ENCODE data around the gene DCBLD2.

DCBLD2 gene, protein sequence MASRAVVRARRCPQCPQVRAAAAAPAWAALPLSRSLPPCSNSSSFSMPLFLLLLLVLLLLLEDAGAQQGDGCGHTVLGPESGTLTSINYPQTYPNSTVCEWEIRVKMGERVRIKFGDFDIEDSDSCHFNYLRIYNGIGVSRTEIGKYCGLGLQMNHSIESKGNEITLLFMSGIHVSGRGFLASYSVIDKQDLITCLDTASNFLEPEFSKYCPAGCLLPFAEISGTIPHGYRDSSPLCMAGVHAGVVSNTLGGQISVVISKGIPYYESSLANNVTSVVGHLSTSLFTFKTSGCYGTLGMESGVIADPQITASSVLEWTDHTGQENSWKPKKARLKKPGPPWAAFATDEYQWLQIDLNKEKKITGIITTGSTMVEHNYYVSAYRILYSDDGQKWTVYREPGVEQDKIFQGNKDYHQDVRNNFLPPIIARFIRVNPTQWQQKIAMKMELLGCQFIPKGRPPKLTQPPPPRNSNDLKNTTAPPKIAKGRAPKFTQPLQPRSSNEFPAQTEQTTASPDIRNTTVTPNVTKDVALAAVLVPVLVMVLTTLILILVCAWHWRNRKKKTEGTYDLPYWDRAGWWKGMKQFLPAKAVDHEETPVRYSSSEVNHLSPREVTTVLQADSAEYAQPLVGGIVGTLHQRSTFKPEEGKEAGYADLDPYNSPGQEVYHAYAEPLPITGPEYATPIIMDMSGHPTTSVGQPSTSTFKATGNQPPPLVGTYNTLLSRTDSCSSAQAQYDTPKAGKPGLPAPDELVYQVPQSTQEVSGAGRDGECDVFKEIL

DNA sequence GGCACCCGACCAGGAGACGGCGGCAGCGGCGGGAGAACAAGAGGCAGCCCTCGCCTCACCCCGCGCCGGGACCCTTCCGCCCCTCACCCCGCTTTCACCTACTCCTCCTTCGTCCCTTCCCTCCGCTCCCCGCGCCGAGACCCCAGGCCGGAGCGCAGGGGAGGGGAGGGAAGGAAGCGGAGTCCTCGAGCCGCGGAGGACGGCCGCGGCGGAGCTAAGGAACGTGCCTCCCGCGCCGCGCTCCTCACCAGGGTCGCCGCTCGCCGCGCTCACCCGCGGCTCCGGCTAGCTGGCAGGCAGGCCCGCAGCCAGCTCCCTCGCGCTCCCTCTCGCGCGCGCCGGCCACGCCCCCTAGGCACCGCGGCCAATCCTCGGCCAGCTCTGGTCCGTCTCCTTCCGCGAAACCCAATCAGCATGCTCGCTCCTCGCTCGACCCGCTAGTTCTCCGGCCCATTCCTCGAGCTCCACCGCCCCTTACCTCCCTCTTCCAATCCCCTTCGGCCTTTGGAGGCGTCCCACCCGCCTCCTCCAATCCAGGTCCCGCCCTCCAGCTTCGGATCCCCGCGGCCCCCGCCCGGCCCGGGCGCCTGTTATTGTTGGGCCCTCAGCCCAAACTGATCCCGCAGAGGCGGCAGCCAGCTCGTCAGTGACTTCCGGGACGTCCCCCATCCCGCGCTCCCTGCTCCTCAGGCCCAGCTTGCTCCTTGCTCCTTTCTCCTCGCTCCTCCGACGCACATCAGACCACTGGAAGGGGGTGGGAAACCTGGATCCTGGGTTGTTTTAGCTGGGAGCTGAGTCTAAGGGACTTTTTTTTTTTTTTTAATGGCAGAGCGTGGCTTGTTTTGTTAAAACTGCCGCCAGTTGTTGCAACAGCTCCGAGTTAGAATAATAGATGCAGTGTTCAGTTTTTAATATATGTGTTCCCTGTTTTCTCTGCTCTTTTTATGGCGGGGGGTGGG lies at the start of gene DCBLD2:
DCBLD2 (minus strand) TSS at position 304 of the 959 bp plus-strand sequence. CDS start 369 bp downstream, outside the sequence.
- peak; percentile 77 to 87 for DNase-seq (ENCODE audit: low read depth in 1 of 2, low spot score in 1 of 2)

DNA sequence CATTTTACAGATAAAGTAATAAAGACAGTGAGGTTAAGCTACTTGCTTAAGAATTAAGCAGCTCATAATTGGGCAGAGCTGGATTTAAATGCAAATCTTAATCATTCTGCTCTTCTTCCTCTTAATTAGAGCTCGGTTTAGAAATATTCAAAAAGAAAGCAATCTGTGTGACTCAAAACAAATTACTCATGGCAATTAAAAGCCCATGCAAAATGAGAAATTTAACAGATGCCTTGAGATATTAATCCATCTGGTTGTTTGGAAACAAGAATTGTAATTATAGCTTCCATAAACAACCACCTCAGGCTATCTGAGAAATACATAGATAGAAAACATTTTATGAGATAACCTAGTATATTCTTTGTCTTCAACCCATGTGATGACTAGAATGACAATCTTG lies 44.2 kb upstream of the DCBLD2 start:
- DNase-seq (ENCODE audit: low read depth in 1 of 2, low spot score in 1 of 2) = no peak

DNA sequence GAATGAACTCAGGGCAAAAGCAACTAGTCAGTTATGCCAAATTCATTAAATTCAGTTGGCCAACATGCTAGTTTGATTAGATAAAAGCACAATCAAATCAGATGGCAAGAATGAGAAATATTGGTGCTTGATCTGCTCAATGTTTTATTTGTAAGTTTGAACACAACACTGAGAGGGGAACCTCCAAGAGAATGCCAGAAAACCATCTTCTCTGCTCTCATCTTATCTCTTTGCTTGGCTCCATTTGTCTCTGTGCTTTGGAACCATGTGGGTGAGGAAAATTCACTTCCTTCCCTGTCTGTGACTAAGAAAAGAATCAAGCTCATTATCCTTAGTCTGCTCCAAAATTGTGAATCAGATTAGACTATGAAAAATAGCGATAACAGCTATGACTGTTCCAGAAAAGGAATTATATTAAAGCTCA lies 43.6 kb upstream of the DCBLD2 start:
- no peak for DNase-seq (ENCODE audit: low read depth in 1 of 2, low spot score in 1 of 2)

DNA sequence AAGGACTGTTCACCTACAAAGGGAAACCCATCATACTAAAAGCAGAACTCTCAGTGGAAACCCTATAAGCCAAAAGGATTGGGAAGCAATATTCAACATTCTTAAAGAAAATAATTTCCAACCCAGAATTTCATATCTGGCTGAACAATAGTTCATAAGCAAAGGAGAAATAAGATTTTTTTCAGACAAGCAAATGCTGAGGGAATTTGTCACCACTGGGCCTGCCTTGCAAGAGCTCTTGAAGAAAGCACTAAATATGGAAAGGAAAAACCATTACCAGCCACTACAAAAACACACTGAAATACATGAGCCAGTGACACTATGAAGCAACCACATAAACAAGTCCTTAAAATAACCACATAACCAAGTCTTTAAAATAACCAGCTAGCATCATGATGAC lies 28.9 kb upstream of the DCBLD2 start:
- DNase-seq (ENCODE audit: low read depth in 1 of 2, low spot score in 1 of 2) = no peak

DNA sequence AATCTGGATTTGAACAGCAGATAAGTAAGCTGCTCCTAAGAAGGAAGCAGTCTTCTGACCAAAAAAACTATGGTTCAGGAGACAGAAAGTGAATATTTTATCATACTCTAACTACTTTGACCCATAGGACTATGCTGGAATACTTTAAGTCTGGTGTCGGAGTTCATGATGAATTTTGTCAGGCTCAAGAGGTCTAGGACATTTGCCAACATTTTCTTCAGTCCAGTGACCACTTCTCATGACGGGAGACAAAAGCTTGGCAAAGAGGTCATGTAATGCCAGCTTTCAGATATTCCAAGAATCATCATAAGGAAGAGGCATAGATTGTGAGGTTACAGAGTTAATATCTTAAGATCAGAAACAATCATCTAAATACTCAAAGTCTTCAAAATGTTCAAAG lies 20.5 kb upstream of the DCBLD2 start:
- DNase-seq (ENCODE audit: low read depth in 1 of 2, low spot score in 1 of 2) = no peak

DNA sequence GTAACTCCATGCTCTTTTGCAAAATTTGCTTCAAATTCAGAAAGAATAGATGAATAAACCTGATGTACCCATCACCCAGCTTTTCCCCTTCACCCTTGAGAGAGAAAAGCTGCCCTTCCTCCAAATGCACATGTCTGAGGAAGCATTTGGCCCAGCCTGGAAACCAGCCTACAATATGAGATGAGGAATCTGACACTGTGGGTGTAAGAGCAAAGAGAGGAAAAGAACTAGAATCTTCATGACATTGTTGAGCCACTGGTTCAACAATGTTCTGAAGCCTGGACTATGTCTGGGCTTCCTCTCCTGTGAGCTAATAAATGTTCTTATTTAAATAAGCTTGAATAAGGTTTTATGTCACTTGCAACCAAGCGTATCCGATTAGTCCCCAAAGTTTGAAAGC lies 18.7 kb upstream of the DCBLD2 start:
- no peak for DNase-seq (ENCODE audit: low read depth in 1 of 2, low spot score in 1 of 2)

DNA sequence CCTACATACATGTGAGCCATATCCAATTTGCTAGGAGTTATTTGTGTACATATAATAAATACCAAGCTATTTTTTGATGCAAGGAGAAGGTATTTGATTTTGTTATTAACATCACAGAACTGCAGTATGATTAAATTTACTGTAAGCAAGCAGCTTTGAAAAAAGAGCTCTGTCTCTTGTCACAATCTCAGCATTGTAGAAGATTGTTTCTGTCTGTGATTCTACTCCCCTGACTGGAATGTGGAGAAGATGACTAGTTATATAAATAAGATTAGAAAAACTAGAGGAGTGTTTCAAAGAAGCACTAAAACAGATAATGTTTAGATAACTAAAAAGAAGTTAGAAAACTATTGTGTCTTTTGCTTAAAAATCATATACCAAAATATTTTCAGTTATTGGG lies 17.1 kb upstream of the DCBLD2 start:
- DNase-seq (ENCODE audit: low read depth in 1 of 2, low spot score in 1 of 2) = no peak

DNA sequence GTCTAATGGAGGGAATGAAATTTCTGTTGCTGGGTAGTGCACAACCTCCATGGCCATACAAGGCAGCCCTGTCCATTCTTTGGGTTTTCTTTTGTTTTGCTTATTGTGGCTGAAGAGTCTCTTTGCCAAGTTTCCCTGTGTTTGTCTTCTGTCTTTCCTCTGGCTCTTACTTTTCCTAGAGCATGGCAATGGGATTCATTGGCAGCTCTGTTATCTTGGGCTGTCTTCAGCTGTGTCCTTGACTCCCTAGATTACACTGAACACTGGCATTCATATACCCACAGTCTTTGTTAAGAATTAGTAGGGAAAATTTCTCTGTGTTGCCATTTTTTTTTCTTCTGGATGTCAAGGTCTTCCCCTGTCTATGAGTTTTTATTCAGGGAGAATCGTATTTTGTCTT lies 16.1 kb upstream of the DCBLD2 start:
- DNase-seq (ENCODE audit: low read depth in 1 of 2, low spot score in 1 of 2) = no peak

DNA sequence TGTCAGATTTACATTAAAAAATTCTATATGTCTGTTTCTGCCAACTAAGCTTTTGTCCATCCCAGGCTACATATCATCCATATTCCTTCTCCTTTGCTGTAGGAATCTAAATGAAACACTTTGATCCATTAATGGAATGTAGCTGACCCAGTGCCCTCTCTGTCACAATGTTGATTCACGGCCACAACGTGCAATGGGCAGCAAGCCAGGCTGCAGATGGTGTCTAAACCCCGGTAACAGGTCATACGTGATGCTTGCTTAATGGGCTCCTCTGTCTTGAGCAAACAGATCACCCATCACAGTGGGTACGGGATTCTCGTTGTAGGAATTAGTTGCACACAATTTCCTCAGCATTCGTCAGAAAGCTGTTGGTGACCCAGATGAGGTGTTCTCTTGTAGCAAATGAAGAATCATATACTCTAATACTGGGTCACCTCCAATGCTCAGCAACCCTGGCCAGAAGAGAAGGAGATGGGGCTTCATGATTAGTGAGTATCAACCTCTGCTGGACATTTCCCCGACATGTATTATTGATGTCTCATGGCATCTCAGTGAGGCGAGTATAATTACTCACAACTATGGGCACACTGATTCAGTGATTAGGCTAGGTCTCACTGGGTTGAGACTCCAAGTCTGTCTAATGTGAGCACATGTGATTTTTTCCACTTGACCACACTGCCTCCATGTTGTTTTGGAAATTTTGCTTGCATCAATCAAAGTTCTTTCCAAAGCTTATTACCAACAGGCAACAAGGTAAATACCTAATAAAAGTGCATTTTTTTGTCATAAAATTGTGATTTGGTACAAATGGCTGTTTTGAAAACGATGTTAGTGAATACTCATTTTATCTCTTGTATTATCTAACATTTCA lies 12.9 kb upstream of the DCBLD2 start:
- no peak for DNase-seq (ENCODE audit: low read depth in 1 of 2, low spot score in 1 of 2)

DNA sequence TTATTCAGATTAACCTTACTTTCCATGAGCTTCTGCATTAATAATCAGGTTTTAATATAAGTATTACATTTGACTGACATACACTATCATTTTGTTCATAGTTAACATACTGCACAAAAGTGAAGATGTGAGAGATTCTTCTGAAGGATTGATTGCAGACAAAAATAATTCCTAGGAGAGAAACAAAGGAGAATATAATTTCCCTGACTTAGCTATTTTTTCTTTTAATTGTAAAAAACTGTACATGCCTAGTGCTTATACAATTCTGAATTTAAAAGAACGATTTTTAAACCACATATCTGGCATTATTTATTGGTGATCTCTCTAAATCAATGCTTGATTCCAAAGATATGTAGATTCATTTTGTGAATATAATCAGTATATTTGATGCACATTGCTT lies 11.0 kb upstream of the DCBLD2 start:
- no peak for DNase-seq (ENCODE audit: low read depth in 1 of 2, low spot score in 1 of 2)

DNA sequence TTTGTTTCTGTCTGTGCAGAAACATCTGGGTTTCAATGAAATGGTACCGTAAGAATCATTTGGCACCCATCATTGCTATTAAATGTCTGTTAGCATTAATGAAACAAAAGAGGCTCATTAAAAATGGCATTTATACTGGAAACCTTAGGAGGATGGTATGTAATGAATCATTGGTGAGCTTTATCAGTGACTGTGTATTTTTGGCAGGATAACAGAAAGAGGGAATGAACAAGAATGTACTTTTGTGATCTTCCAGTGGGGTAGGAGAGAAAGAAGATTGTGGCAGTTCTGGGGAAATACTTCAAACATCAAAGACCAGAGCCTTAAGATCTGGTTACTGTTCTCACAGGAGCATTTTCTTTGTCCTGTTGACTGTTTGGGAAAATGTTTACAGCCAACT lies 4.7 kb upstream of the DCBLD2 start:
- no peak for DNase-seq (ENCODE audit: low read depth in 1 of 2, low spot score in 1 of 2)

DNA sequence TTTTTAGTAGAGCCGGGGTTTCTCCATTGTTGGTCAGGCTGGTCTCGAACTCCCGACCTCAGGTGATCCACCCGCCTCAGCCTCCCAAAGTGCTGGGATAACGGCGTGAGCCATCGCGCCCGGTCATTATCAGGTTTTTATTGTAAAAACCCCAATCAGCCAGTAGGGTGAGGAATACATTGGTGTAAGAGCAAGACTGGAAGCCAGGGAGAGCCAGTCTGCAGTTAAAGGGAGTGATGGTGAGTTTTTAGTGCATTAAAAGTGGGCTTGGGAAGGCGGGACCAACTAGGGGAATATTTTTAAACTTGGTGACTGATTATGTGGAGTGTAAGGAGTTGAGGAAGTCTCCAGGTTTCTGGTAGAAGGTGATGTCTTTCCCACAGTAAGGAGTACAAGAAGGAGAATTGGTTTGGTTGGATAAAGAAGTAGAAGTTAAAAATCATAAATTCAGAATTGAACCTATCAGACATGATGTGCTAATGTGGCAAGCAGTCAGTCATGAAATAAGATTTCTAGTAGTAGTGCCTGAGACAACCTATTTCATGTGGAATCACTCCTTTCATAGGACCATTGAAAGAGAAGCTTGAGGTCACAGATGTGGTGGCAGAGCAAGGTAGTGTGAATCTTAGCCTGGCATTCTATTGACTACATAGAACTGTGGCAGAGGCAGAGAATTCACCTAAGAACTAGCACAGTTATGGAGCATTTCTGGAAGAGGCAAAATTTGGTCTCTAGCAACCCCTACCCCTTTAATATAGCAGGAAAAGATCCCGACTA lies 2.4 kb upstream of the DCBLD2 start:
- no peak for DNase-seq (ENCODE audit: low read depth in 1 of 2, low spot score in 1 of 2)

DNA sequence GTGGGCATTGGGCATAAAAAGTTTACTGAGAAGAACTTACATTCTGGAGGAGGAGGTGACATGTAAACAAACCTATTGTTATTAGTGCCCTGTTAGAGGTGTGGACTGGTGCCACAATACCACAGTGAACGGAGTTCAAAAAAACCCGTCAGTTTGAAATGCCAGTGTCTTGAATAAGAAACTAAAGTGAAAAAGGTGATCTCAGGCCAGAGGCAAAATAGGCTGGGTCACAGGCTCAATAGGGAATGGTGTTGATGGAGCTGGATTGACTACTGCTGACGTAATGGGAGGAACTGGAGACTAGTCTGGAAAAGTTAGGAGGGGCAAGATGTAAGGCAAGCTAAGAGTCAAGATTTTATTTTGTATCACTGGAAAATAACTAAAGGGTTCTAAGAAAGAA lies 1.6 kb upstream of the DCBLD2 start:
- DNase-seq (ENCODE audit: low read depth in 1 of 2, low spot score in 1 of 2) = no peak

DNA sequence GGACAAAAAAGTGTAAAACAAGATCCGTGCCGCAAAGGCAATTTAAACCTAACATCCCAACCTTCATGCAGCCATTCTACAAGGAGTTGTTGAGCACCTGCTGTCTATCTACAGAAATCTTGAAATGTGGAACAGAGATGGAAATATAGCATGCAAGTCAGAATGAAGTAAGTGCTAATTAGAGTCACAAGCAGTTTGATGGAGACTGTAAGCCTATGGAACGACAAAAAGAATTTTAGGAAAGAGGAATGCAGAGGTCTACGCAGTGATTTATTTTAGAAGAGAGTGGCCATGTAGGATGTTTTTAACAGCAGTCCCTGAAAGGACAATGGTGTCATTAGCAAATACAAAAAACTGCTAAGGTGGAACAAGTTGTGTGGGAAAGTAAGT lies 851 bp upstream of the DCBLD2 start:
- no peak for DNase-seq (ENCODE audit: low read depth in 1 of 2, low spot score in 1 of 2)

DNA sequence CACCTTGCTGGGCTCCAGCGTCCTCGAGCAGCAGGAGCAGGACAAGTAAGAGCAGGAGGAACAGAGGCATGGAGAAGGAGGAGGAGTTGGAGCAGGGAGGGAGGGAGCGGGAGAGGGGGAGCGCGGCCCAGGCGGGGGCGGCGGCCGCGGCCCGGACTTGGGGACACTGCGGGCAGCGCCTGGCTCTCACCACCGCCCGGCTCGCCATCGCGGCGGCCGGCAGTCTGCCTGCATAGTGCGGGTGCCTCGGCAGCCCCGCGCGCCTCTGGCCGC lies 440 bp downstream of the DCBLD2 start:
- DNase-seq (ENCODE audit: low read depth in 1 of 2, low spot score in 1 of 2) = peak in 1 of 2 donors; percentile 2

DNA sequence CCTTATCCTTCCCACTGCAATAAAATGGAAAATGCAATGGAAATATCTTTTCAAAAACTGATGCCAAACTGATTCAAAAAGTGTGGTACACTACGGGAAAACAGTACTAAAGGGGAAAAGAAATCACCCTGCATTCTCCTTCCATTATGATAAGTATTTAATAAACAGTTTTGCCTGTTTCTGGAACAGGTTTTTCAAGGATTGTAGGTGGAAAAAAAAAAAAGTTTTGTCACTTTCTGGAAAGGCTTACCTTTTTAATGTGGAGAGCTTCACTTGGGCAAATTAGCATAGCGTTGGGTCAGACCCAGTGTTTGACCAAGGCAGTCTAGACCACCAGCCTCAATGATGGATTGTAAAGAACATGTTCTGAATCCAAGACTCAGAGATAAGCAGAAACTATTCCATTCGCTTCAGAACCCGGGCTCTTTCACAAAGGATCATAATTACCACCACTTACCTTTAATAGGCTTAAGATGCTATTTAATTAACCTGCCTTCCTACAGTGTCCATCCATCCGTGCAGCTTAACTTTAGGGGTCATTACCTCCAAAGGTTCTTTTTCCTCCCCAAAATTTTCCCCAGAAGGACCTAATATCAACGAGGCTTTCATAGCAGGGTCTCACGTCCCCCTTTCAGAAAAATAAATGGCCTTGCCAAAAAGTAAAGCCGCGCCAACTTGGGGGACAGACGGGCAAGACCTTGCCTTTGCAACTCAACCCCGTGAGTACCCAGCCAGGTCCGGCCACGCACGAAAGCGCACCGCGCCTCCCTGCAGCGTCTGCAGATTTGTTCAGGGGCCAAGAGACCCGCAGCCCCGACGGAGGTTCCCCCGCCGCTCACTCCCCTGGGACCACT lies 1.0 kb downstream of the DCBLD2 start:
- no peak for DNase-seq (ENCODE audit: low read depth in 1 of 2, low spot score in 1 of 2)

DNA sequence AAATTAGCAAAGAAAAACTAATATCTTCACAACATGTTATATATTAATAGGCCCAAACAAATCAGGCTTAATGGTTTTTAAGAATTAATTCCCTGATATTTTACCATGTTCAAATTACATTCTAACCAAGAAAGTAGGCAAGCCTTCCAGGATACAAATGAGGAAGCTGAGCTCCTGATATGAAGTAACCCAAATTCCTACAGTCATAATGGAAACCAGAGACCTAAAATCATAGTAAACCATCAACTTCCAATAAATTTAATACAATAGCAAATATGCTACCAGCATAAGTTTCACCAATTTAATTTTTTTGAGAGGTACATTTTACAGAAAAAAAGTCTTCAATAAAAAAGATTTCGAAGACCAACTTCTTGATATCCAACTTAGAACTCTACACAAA lies 3.8 kb downstream of the DCBLD2 start:
- no peak for DNase-seq (ENCODE audit: low read depth in 1 of 2, low spot score in 1 of 2)

DNA sequence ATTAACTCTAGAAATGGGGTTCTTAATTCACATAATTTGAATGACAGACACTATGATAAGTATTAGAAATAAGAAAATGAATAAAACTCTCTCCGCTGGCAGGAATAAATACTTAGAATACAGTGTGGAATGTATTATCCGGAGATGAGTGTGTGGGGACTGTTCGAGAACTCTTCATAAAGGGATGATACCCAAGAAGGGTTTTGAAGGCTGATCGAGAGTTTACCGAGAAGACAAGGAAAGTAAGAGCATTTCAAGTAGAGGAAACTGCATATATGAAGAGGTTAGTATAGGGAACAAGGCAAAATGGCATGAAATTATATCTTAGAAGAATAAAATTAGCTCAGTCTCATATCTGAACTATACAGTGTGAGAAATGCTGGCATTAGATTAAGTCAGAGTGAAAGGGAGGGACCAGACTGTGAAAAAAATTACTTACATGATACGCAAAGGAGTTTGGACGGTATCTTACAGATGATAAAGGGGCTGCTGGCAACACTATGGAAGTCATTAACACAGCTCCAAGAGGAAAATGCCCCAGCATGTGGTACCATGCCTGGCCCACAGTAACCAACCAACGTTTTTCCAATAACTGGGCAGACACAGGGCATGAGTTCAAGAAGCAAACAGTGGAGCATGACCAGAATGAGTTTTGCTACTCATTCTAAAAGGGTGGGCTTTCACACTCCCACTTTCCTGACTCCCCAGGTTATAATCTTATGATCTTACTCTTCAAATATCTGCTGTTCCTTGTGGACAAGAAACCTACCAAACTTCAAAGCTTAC lies 6.5 kb downstream of the DCBLD2 start:
- DNase-seq (ENCODE audit: low read depth in 1 of 2, low spot score in 1 of 2) = no peak

Data from stimulated activated CD4-positive, alpha-beta T cell treated with anti-CD3 and anti-CD28 coated beads, Interleukin-15, amount 100 ng/mL, for 1 hour (primary cell).